ENCODE measurements around the gene SETD3.

DNA sequence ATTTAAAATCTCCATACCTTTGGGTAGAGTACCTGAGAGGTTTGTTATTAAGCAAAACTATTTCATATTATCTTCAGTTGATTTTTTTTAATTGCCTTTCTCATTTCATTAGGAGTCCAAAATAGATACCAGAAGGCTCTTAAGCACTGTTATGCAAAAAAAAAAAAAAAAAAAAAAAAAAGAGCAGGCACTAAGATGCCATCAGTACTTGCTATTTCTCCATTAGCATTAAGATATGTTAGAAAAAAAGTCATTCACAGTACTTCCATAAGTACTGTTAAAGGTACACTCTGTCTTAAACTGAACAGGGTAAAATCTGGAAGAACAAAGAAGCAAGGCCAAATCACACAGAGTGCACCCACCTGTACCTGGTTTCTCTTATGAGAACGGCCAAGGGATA, 57.2 kb downstream of the SETD3 start:
- TF ChIP-seq, protein P1, sequence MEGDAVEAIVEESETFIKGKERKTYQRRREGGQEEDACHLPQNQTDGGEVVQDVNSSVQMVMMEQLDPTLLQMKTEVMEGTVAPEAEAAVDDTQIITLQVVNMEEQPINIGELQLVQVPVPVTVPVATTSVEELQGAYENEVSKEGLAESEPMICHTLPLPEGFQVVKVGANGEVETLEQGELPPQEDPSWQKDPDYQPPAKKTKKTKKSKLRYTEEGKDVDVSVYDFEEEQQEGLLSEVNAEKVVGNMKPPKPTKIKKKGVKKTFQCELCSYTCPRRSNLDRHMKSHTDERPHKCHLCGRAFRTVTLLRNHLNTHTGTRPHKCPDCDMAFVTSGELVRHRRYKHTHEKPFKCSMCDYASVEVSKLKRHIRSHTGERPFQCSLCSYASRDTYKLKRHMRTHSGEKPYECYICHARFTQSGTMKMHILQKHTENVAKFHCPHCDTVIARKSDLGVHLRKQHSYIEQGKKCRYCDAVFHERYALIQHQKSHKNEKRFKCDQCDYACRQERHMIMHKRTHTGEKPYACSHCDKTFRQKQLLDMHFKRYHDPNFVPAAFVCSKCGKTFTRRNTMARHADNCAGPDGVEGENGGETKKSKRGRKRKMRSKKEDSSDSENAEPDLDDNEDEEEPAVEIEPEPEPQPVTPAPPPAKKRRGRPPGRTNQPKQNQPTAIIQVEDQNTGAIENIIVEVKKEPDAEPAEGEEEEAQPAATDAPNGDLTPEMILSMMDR (IDR thresholded peaks at IDR 0.05; ENCODE audit: low read depth, low read length) = no peak
- no peak for TF ChIP-seq EZH2phosphoT487 (IDR thresholded peaks at IDR 0.05; ENCODE audit: low read depth)

Measured in OCI-LY3 (cell line).